Amygdala (tissue), 56 donors: ENCODE data around the gene MAP4K3.

Experiments
- DNase-seq, 56 donors: peaks; one replicate each; lab custom pipeline; 2025; lab: John Stamatoyannopoulos, UW

The MAP4K3 gene

DNA sequence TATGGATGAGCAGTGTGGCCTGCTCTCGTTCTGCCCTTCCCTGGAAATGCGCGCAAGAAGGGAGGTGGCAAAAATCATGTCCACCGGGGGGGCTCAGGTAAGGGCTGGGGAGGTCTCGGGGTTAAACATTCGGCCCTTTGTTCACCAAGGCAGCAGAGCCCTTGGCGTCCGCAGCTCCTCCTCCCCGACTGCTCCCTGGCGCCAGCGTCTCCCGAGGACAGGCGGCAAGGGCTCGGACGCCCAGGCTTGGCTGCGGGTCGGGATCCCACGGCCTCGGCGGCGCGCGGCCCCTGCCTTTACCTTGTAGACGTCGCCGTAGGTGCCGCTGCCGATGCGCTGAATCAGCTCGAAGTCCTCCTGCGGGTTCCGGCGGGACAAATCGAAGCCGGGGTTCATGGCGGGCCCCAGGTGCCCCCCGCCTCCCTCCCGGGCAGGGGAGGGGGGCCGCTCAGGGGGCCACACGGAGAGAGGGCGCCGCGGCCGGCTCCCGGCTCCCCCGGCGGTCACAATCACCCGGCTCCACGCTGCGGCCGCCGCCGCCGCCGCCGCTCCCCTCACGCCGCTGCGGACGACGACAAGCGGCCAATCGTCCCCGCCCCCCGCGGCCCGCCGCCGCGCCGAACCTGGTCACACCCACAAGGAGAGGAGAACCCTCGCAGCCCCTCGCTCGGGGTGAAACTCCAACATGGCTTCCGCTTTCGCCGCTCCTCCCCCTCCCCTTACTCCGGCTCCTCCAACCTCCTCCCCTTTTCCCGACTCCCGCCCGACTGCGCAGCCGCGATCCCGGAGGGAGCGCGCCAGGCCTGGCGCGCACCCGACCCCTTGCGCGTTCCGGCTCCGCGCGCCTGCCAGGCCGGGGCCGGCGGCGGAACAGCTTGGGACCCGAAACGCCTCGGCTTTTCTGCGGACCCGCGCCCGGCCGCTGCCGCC, at the start of gene MAP4K3:
Gene MAP4K3, minus strand, starts transcription at position 694 of the 930 bp plus-strand sequence. Its CDS starts 298 bp downstream, at position 396.
- peak; percentile 49 to 92 (median 83) for DNase-seq

DNA sequence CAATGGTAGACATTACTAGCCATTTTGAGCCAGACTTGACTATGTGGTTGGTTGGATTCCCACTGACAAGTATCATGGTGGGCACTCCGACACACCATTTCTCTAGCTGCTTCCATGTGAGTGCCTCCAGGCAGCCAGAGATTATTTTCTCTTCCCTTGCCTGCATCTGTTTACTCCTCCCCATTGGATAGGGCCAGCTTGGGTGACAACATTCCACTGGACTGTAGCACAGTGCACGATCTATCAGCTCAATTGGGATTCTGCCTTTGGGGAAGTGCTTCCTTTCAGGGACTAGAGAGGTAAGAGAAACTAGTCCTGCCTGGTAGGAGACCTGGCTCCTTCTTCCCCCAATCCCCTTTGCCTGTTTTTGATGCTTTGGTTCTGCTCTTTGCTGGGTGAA, 49.0 kb upstream of the MAP4K3 start:
- no peak for DNase-seq

DNA sequence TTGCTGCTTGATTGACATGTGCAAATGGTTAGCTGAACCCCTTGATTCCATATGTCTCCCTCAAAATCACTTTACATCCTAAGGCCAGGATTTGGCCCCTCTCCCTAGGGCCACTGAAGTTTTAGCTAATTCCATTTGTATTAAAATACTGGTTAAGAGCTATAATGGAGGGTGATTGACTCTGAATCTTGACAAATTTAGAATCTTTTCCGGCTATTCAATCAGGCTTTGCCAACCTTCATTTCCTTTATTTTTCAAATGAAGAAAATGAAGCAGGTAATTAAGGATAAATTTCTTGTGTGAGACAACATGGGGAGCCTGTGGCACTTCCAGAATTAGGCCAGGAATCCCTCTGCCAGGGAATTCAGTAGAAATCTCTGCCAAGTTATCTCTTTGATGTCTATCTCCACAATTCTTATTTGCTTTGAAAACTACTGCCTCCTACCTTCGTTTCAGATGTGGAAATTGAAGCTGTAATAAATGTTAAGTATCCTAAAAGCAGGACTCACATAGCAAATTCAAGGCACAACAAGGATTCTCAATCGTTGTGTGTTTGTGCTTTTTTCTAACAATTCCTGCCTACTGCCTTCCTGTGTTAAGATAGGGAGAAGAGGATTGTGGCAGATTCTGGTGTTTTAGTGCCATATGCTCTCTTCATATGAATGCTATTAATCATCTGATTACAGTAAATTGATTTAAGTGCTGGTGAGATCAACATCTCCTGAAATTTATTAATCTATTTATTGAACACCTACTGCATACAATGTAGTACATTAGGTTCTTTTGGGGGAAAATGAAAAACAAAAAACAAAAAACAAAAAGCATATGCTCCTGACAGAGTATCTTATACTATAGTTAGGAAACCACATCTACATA, 47.8 kb upstream of the MAP4K3 start:
- DNase-seq = no peak

DNA sequence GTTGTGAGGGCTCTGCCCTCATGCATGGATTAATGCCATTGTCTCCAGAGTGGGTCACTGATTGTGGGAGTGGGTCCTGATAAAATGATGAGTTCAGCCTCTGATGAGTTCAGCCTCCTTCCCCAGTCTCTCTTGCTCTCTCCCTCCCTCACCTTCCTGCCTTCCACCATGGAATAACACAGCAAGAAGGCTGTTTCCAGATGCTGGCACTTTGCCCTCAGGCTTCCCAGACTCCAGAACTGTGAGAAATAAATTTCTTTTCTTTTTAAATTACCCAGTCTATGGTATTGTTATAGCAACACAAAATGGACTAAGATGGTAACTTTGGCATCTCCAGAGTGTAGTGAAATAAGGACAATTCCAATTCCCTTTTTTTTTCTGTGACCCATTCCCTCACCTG, 47.1 kb upstream of the MAP4K3 start:
- DNase-seq = no peak

DNA sequence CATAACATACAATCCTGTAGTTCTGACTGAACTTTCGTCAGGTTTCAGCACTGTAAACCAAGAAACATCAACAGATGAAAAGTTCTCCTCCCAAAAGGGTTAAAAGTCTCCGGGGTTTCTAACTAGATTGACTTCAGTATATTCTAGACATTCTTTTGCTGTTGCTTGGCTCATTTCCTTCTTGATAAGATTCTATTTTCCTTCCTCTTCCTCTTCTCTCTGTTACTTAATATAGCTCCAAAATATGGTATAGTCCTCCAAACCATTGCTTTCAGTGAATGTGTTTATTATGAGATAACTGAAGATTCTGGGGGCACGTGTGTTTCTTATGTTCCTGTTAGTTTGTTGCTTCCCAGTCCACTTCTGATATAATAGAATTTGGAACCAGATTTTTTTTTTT, 46.4 kb upstream of the MAP4K3 start:
- DNase-seq = no peak

DNA sequence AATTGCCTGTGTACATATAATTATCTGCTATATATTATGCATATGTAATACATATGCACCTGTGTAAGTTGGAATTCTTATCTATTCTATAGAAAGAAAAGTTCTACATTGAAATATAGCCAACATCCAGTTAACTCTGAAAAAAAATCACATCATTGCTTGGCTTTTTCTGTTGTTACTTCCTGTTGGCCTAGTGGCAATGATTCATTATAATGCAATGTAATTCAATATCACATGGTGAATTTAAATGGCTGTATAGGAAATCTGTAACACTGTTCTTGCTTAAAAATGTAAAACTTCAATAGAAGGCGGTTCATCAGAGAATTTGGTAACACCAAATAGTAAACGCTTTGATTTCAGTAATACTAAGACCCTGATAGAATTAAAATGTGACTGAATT, 44.5 kb upstream of the MAP4K3 start:
- no peak for DNase-seq

DNA sequence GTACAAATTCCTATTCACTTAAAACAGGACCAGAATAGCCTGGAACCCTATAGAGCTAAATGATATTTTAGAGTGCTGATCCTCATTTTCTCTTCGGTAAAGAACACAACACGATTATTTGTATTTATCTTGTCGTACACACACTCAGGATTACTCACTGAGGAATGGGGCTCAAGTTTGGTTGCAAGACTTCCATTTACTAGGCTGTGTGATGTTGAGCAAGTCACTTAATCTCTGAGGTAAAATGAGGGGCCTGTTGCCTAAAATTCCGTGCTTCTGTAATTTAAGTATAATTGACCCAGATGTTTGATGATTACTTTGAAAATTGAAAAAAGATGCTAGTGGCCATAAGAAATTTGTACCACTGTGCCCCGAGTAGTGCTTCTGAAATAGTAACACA, 42.6 kb upstream of the MAP4K3 start:
- DNase-seq = no peak

DNA sequence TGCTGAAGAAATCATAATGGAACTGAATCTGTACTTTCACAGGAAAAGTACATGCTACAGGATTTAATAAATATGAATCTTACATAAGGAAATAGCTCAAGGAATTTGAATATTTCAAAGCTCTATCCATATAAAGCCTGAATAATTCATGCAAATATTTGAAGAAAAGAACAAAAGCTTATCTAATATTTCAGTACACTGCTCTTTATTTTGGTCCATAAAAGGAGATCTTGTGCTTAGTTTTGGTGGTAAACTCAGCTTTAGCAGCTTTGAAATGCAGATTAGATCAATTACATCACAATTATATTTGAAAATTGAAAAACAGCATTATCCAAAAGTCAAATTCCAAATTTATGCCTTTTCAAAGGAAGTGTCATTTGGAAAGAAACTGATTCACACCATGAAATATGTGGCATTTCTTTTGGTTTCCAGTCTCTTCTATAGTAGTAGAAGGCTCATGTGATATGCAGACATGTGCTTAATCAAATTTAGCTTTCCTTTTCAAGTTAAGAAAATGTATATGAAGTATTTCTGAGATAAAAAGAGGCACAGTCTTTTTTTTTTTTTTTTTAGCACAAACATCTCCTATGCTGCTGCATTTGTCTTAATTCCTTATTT, 42.1 kb upstream of the MAP4K3 start:
- no peak for DNase-seq

DNA sequence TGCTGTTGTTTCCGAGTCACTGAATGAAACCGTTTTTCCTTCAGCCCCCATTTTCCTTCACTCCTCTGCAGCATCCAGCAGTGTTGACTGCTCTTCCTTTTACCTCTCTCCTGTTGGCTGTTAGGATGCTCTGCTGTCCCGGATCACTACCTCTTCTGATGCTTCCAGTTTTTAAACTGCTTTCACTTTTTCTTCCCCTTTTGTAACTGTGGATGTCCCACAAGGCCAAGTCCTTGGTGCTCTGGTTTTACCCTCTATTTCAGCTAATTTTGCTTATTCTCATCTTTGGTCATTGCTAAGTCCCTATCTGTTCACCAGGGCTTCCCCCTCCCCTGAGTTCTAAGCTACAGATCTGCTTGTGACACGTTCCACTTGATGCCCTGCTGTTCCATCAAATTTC, 39.4 kb upstream of the MAP4K3 start:
- DNase-seq = no peak

DNA sequence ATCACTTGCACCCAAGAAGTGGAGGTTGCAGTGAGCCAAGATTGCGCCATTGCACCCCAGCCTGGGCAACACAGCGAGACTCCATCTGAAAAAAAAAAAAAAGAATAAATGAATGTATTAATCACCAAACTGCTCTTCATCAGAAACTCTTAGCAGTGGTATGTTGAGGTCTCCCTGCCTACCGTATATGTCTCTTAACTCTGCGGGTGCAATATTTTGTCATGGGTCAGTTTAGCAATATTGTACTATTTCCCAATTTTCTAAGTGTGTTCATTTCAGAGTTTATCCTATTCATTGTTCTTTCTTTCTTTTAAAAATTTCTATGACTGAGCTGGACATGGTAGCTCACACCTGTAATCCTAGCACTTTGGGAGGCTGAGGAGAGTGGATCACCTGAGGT, 37.9 kb upstream of the MAP4K3 start:
- DNase-seq = no peak

DNA sequence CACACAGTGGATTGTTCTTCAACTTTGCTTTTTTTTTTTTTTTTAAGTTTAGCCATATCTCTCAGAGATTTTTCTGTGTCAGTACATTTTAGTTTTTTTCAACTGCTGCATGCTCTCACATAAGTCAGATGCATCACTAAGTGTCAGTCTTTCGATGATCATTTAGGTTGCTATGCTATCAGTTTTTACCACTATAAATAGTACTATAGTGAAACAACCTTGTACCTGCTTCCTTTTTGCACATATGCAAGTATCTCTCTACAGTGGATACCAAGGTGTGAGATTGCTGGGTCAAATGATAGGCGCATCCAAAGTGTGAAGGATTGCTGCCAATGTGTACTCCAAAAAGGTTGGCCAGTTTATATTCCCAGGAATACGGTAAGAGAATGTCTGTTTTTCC, 33.5 kb upstream of the MAP4K3 start:
- no peak for DNase-seq

DNA sequence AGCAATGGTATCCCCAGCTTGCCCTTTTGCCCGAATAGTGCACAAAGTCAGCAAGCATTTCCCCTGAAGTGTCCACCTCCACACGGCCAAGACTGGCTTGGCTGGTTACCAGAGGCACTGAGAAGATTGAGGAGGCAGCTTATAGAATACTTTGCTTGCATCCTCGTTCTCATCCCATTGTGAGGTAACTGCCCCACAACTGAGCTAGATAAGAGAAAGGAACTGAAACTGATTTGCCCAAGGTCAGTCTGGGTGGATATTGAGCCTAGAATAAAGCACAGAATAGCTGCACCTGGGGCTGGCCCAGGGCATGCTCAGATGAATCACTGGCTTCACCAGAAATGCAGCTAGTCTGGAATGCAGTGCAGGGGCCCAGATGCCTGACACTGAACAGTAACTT, 32.7 kb upstream of the MAP4K3 start:
- no peak for DNase-seq

DNA sequence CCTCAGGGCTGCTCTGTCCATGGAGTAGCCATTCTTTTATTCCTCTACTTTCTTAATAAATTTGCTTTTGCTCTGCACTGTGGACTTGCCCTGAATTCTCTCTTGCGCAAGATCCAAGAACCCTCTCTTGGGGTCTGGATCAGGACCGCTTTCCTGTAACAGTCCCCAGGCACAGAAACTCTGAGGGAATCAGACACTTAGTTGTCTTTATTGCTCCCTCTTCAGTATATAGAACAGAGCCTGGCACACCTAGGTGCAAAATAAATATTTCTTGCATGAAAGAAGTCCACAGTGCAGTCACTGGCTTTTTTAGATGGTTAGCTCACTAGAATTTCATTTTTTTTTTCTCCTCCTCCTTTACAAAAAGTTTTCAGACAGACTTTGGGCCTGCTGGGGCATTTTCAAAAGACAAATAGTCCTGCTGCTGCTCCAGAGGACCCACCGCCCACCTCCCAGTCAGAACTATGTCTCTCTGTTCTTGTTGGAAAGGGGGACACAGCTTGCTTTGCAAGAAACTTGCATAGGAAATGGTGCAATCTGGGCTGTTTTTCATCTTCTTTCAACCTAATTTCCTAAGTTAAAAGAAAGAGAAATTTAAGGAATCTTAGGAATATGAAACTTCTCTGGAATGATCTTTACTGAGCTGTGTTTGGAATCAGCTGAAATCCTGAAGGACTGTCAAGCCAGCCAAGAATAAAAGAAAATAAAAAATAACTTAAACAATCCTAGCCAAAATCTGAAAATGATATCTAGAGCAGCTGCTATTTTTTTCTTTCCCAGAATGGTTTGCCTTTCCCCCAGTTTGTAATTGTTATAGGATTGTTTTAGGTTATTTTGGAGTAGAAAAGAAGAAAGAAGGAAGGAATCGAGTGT, 31.7 kb upstream of the MAP4K3 start:
- DNase-seq = no peak

DNA sequence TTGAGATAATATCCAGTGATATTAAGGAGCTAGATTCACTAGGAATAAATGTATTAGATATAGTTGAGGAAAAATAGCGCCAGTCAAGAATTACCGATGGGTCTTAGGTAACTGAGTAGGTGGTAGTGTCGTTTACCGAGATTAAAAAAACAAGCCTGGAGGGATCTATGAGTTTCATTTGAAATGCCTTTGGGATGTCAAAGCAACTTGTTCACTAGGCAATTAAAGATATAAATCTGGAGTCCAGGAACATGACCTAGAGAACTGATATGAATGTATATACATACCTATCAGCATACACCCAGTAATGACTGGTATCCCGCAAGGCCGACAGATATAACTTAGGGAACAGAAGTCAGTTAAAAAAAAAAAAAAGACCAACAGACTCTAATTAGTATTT, 29.2 kb upstream of the MAP4K3 start:
- no peak for DNase-seq

DNA sequence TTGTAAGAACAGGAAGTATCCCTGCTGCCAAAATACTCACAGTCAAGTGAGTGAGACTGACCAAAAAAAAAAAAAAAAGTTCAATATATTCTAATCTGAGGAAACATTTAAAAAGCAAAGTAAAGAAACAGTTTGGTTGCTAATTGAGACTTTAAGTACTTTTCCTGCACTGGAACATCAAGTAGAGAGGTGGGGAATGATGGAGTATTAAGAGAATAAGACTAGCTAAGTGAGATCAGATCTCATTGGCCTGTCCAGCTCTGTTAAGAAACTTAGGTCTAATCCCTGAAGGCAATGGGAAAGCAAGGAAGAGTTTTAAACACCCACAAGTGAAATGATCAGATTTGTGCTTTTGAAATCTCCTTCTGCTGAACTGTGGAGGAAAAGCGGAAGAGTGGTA, 27.8 kb upstream of the MAP4K3 start:
- DNase-seq = no peak

DNA sequence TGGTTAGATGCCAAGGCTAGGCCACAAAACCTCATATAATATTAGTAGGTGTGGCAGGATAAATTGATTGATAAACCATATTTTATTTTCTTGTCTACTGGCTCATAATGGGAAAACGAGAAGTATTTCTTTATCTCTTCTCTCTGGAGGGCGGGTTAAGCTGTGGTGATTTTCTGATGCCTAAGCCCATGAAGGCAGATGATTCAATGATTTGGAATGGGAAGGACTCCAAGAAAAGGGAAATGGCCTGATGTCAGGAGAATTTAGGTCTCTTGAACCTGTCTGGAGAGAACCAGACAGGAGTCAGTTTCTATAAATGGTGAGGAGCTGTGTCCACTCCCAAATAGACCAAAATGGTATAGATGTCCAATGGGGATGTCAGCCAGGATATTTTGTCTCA, 18.7 kb upstream of the MAP4K3 start:
- no peak for DNase-seq

DNA sequence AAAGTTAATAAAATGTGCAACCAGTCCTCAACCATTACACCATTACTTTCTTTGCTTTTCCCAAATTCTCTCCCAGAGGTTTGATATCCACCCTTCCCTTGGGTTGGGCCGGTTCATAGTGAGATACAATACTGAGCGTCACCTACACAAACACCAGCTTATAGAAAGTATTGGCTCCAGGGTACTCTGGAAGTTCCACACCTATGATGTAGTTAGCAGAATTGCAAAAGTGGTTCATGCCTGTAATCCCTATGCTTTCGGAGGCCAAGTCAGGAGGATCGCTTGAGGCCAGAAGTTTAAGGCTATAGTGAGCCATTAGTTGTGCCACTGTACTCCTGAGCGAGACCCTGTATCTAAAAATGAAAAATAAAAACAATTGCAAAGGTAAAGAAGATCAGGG, 15.3 kb upstream of the MAP4K3 start:
- no peak for DNase-seq

DNA sequence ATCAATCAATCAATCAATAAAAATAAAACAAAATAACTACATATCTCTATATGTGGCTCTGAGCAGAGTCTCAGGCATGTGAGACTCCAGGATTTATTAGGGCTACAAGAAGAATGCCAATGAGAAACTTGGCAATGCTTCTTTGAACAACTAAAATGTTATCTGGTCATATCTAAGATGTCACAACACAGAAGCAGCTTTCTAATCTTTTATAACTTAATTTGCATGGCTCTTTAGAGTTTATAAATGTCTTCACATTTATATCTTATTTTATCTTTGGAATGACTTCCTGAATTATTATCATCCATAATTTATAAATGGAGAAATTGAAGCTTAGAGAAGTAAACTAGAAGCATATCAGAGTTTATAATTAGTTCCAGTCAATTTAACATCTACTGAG, 14.9 kb upstream of the MAP4K3 start:
- no peak for DNase-seq

DNA sequence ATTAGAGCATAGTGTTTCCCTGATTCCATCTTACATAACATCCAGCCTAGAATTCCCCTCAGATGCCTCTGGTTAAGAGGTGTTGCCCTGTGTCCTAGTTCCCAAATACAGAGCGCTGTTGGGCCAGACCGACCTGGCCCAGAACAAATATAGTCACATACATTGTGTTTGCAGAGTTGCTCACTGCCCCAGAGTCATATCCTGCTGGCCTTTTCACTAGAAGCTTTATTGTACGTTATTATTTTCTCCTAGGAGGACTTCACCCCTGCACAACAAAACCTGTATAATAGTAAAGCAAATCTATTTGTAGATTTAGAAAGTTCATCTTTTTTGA, 11.1 kb upstream of the MAP4K3 start:
- no peak for DNase-seq
